Neuronal stem cell (in vitro differentiated cells): ENCODE measurements around the gene TTC29.
A peak's percentile ranks its signal among the peaks of the same experiment; 100 is the strongest.

Experiments used
- DNase-seq: peaks from one replicate; pipeline ENCODE4 v3.0.0-alpha.2; 2013; ENCODE audit warnings: low spot score
- H2AFZ ChIP-seq: one replicate; pipeline ENCODE4 v1.6.1; 2013; ENCODE audit warnings: mild to moderate bottlenecking, low read length, inconsistent platforms
- H2AK5ac ChIP-seq: 2 replicates; pipeline ENCODE4 v1.6.1; 2013; ENCODE audit warnings: low read depth, mild to moderate bottlenecking, inconsistent platforms, low read length, moderate library complexity, mixed read lengths
- H2BK120ac ChIP-seq: 2 replicates; pipeline ENCODE4 v1.6.1; 2013; ENCODE audit warnings: low read depth, mild to moderate bottlenecking, inconsistent platforms, low read length, moderate library complexity, mixed read lengths
- H2BK12ac ChIP-seq: one replicate; pipeline ENCODE4 v1.6.1; 2013; ENCODE audit warnings: low read length, inconsistent platforms
- H2BK15ac ChIP-seq: 2 replicates; pipeline ENCODE4 v1.6.1; 2013; ENCODE audit warnings: mild to moderate bottlenecking, low read length, inconsistent platforms, mixed read lengths
- H2BK5ac ChIP-seq: one replicate; pipeline ENCODE4 v1.6.1; 2013; ENCODE audit warnings: inconsistent platforms, mild to moderate bottlenecking, low read length, moderate library complexity
- H3K14ac ChIP-seq: one replicate; pipeline ENCODE4 v1.6.1; 2013; ENCODE audit warnings: low read length, inconsistent platforms
- H3K18ac ChIP-seq: 2 replicates; pipeline ENCODE4 v1.6.1; 2013; ENCODE audit warnings: low read length, inconsistent platforms
- H3K23ac ChIP-seq: 2 replicates; pipeline ENCODE4 v1.6.1; 2013; ENCODE audit warnings: low read depth, mild to moderate bottlenecking, mixed read lengths, low read length, inconsistent platforms; ENCODE audit not compliant: poor library complexity
- H3K27ac ChIP-seq: replicated peaks from 3 replicates; pipeline ENCODE4 v1.5.1; 2013; ENCODE audit warnings: low read length, inconsistent platforms
- H3K27me3 ChIP-seq, 3 experiments: 2 replicates each; pipeline ENCODE4 v1.6.1; 2013; ENCODE audit warnings: low read length in 3 of 3, mild to moderate bottlenecking in 2 of 3, inconsistent platforms in 1 of 3, low read depth in 1 of 3, mixed read lengths in 1 of 3, moderate library complexity in 1 of 3; ENCODE audit not compliant: control insufficient read depth in 3 of 3, insufficient read depth in 3 of 3
- H3K36me3 ChIP-seq, 2 donors: replicated peaks in 1 of 2; 2 replicates each; pipeline ENCODE4 v1.6.1; 2013; ENCODE audit warnings: low read length in 2 of 2; ENCODE audit not compliant: control insufficient read depth in 2 of 2, insufficient read depth in 2 of 2
- H3K4ac ChIP-seq: 2 replicates; pipeline ENCODE4 v1.6.1; 2013; ENCODE audit warnings: inconsistent platforms, mild to moderate bottlenecking, low read length, moderate library complexity
- H3K4me1 ChIP-seq, 2 donors: 1 replicate in 1 of 2; 2 replicates in 1 of 2; pipeline ENCODE4 v1.6.1; 2013; ENCODE audit warnings: low read length in 2 of 2, low read depth in 1 of 2; ENCODE audit not compliant: control insufficient read depth in 2 of 2, insufficient read depth in 1 of 2
- H3K4me2 ChIP-seq: one replicate; pipeline ENCODE4 v1.6.1; 2013; ENCODE audit warnings: mild to moderate bottlenecking, low read length, inconsistent platforms; ENCODE audit not compliant: insufficient read depth, poor library complexity, severe bottlenecking
- H3K4me3 ChIP-seq, 2 donors: 2 replicates each; pipeline ENCODE4 v1.5.1; 2013; ENCODE audit warnings: low read length in 2 of 2, mild to moderate bottlenecking in 2 of 2, inconsistent platforms in 1 of 2, moderate library complexity in 1 of 2
- H3K79me1 ChIP-seq: one replicate; pipeline ENCODE4 v1.6.1; 2013; ENCODE audit warnings: low read depth, mild to moderate bottlenecking, inconsistent platforms, low read length, moderate library complexity
- H3K9ac ChIP-seq: one replicate; pipeline ENCODE4 v1.6.1; 2013; ENCODE audit warnings: mild to moderate bottlenecking, low read depth, low read length, inconsistent platforms; ENCODE audit not compliant: poor library complexity
- H3K9me3 ChIP-seq, 2 donors: replicated peaks in 1 of 2; 2 replicates each; pipeline versions ENCODE3 to v1.6.1; 2013; ENCODE audit warnings: low read length in 2 of 2, mild to moderate bottlenecking in 2 of 2, inconsistent platforms in 1 of 2, low read depth in 1 of 2, mixed read lengths in 1 of 2, moderate library complexity in 1 of 2; ENCODE audit not compliant: control insufficient read depth in 2 of 2, insufficient read depth in 1 of 2
- H4K8ac ChIP-seq: one replicate; pipeline ENCODE4 v1.6.1; 2013; ENCODE audit warnings: low read depth, mild to moderate bottlenecking, inconsistent platforms, low read length, moderate library complexity
- H4K91ac ChIP-seq: one replicate; pipeline ENCODE4 v1.6.1; 2013; ENCODE audit warnings: low read length, low read depth, mild to moderate bottlenecking, inconsistent platforms; ENCODE audit not compliant: poor library complexity
- WGBS, 2 donors: extraction: QIAGEN DNeasy Blood & Tissue Kit; methylation state at CpG; one replicate each; pipeline ENCODE4 v1.1.7; 2013; ENCODE audit warnings: missing lambda C conversion rate in 2 of 2, mixed read lengths in 1 of 2; ENCODE audit not compliant: insufficient read length in 2 of 2, insufficient replicate concordance in 1 of 2; ENCODE audit errors: extremely low coverage in 2 of 2; 5-methylcytosine and 5-hydroxymethylcytosine counted together

Gene TTC29

GRCh38 chr4:146852360-146852759, 93.3 kb downstream of the TTC29 start:
- no peak overlapping the region for H4K8ac ChIP-seq
- no peaks in the 10 kb centered on the region for H3K36me3 ChIP-seq
- no peak overlapping the region for H3K18ac ChIP-seq
- H3K4ac ChIP-seq: no peak overlapping the region
- no peaks in the 10 kb centered on the region for H3K27me3 ChIP-seq
- H2BK120ac ChIP-seq: no peak overlapping the region
- no peaks in the 10 kb centered on the region for H3K9me3 ChIP-seq
- no peak overlapping the region for H3K23ac ChIP-seq
- no peak overlapping the region for H2BK5ac ChIP-seq
- no peak overlapping the region for H2BK12ac ChIP-seq
- H2BK15ac ChIP-seq: no peak overlapping the region
- no peak overlapping the region for H2AFZ ChIP-seq
- H4K91ac ChIP-seq: no peak overlapping the region
- no peaks in the 10 kb centered on the region for H3K79me1 ChIP-seq
- H3K27ac ChIP-seq: no peak overlapping the region
- no peak for DNase-seq
- H3K4me2 ChIP-seq: no peak overlapping the region
- H2AK5ac ChIP-seq: no peak overlapping the region
- no CpG with 5 or more reads among the region's 2 CpGs for WGBS, 2 donors
- H3K9ac ChIP-seq: no peak overlapping the region
- H3K4me1 ChIP-seq: peaks cover 0 to 2% of the 10 kb centered on the region in 2 donors
- no peak overlapping the region for H3K14ac ChIP-seq
- H3K4me3 ChIP-seq: no peak overlapping the region

GRCh38 chr4:146847345-146847744, 98.3 kb downstream of the TTC29 start:
- Histone ChIP-seq H2BK120ac (no peak overlapping the region), H2AFZ (no peak overlapping the region), H3K36me3 (no peaks in the 10 kb centered on the region), H3K9me3 (no peaks in the 10 kb centered on the region), H3K4me3 (no peak overlapping the region), H2BK12ac (no peak overlapping the region), H3K4me2 (no peak overlapping the region), H3K27me3 (no peaks in the 10 kb centered on the region), H3K27ac (no peak overlapping the region), H2BK15ac (no peak overlapping the region), H3K4me1 (peaks cover 0 to 3% of the 10 kb centered on the region in 2 donors), H2BK5ac (no peak overlapping the region), H2AK5ac (no peak overlapping the region), H3K4ac (no peak overlapping the region), H3K14ac (no peak overlapping the region), H4K8ac (no peak overlapping the region), H4K91ac (no peak overlapping the region), H3K79me1 (no peaks in the 10 kb centered on the region), H3K18ac (no peak overlapping the region), H3K23ac (no peak overlapping the region), H3K9ac (no peak overlapping the region)
- DNase-seq: no peak
- no CpG with 5 or more reads among the region's 5 CpGs for WGBS, 2 donors

- Histone ChIP-seq H3K23ac (no peak overlapping the region), H3K4me3 (no peak overlapping the region), H2AK5ac (no peak overlapping the region), H3K4ac (no peak overlapping the region), H2BK15ac (no peak overlapping the region), H2BK12ac (no peak overlapping the region), H3K27me3 (no peaks in the 10 kb centered on the region), H3K9ac (no peak overlapping the region), H2BK5ac (no peak overlapping the region), H3K27ac (no peak overlapping the region), H4K8ac (no peak overlapping the region), H3K4me1 (peaks cover 0 to 3% of the 10 kb centered on the region in 2 donors), H2BK120ac (no peak overlapping the region), H3K4me2 (no peak overlapping the region), H3K9me3 (no peaks in the 10 kb centered on the region), H3K14ac (no peak overlapping the region), H3K18ac (no peak overlapping the region), H2AFZ (no peak overlapping the region), H4K91ac (no peak overlapping the region), H3K36me3 (no peaks in the 10 kb centered on the region), H3K79me1 (no peaks in the 10 kb centered on the region)
- no CpG with 5 or more reads among the region's 6 CpGs for WGBS, 2 donors
- no peak for DNase-seq
Measured at GRCh38 chr4:146846882-146847281, 98.8 kb downstream of the TTC29 start.

GRCh38 chr4:146844761-146845160, 100.9 kb downstream of the TTC29 start:
- Histone ChIP-seq H4K91ac (no peak overlapping the region), H3K23ac (no peak overlapping the region), H2BK5ac (no peak overlapping the region), H3K4me3 (no peak overlapping the region), H3K9ac (no peak overlapping the region), H3K4me1 (peaks cover 0 to 3% of the 10 kb centered on the region in 2 donors), H3K27me3 (no peaks in the 10 kb centered on the region), H2AK5ac (no peak overlapping the region), H3K14ac (no peak overlapping the region), H3K18ac (no peak overlapping the region), H4K8ac (no peak overlapping the region), H3K79me1 (no peaks in the 10 kb centered on the region), H3K4me2 (no peak overlapping the region), H2BK120ac (no peak overlapping the region), H2BK15ac (no peak overlapping the region), H2BK12ac (no peak overlapping the region), H3K4ac (no peak overlapping the region), H2AFZ (peak overlapping the region; percentile 45), H3K27ac (peak overlapping the region; percentile 49), H3K9me3 (no peaks in the 10 kb centered on the region), H3K36me3 (no peaks in the 10 kb centered on the region)
- DNase-seq: peak; percentile 35
- WGBS, 2 donors: no CpG with 5 or more reads among the region's 4 CpGs
